SK-MEL-5 (cell line): ENCODE results near the gene WBP1L. TPM values are rescaled to one million over a fixed set of nuclear protein-coding genes. Genes with fewer than 3 reads are reported as not detected.
"Not testable (repeated sequence)": the region's sequence is repeated elsewhere in the genome, so short reads cannot be mapped to it uniquely, and the experiment has no call there.

Experiments used
- DNase-seq: peaks from one replicate; pipeline ENCODE4 v3.0.0-alpha.2; 2016; ENCODE audit warnings: low read depth, low spot score
- in situ Hi-C: cut with HindIII; loops from 2 replicates; pipeline ENCODE4 v1.10.0; 2016; ENCODE audit warnings: low sequenced_read_pairs, high pct_unique_total_duplicates, low pct_unique_long_range_greater_than_20kb
- small RNA-seq, 2 experiments: library from RNA; depleted of rRNA; stranded (forward); fragments of <200 nt; gene quantifications; one replicate each; pipeline ENCODE3, GENCODE V24; 2014
- total RNA-seq: library from RNA; depleted of rRNA; stranded (reverse); fragments of >200 nt; shearing (Covaris generic); gene quantifications from 2 replicates; pipeline ENCODE4 v1.2.3, GENCODE V29; 2014; rRNA removed

The WBP1L gene
- total RNA-seq, 1 experiment from 2014 or later = 12.8 TPM

DNA sequence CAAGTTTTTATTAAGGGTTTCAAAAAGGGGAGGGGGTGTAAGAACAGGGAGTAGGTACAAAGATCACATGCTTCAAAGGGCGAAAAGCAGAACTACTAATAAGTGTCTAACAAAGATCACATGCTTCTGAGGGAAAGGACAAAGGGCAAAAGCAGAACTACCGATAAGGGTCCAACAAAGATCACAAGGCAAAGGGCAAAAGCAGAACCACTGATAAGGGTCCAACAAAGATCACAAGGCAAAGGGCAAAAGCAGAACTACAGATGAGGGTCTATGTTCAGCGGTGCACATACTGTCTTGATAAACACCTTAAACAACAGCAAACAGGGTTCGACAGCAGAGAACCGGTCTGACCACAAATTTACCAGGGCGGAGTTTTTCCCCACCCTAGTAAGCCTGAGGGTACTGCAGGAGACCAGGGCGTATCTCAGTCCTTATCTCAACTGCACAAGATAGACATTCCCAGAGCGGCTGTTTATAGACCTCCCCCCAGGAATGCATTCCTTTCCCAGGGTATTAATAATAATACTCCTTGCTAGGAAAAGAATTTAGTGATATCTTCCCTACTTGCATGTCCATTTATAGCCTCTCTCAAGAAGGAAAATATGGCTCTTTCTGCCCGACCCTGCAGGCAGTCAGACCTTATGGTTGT, 94.7 kb downstream of the WBP1L start:
- DNase-seq = not testable (repeated sequence)

DNA sequence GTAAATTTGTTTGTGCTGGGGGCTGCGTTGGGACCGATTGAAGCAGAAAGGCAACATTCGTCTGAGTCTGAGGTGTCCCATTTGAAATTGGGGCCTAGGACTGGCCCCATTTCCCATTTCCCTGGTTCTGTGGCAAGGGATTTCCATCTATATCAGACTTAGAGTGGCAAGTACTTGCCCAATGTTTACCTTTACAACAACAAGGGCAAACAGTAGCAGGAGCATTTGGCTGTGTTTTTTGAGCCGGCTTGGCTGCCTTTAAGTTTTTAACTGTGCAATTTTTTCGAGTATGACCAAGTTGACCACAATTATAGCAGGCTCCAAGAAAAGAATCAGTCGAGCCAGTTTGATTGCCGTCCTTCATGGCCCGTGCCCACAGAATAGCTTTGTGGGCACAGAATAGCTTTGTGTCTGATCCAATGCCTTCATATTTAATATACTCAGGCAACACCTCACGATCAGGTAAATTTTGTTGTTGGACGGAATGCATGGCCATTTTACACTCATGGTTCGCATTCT, 98.1 kb downstream of the WBP1L start:
- in situ Hi-C loops = no loop called here
- no peak for DNase-seq

More for the DNA sequence above, 94.7 kb downstream of the WBP1L start:
- in situ Hi-C loops = not testable (repeated sequence)

DNA sequence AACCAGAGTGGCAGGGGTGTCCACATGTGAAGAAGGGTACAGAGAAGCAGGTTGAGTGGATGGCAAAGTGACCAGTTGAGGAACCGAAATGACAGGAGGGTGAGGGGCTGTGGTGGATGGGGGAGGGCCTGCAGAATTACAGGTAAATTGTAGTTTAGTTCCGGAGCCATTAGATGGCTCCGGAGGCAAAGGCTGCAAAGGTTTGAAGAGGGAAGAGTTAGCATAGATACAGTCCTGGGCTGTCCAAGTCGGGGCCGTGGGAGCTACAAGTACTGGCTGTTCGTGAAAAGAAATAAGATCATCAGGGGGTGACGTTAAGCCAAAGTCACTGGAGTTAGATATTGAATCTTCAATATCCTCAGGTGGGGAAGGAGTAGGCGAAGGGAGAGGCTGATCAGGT, 99.4 kb downstream of the WBP1L start:
- DNase-seq, in situ Hi-C loops: not testable (repeated sequence)

DNA sequence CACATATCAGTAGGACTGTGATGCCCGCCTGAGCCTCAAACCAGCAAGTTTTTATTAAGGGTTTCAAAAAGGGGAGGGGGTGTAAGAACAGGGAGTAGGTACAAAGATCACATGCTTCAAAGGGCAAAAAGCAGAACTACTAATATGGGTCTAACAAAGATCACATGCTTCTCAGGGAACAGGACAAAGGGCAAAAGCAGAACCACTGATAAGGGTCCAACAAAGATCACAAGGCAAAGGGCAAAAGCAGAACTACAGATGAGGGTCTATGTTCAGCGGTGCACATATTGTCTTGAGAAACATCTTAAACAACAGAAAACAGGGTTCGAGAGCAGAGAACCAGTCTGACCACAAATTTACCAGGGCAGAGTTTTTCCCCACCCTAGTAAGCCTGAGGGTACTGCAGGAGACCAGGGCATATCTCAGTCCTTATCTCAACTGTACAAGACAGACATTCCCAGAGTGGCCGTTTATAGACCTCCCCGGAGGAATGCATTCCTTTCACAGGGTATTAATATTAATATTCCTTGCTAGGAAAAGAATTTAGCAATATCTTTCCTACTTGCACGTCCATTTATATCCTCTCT, 100.5 kb downstream of the WBP1L start:
- DNase-seq, in situ Hi-C loops: not testable (repeated sequence)

DNA sequence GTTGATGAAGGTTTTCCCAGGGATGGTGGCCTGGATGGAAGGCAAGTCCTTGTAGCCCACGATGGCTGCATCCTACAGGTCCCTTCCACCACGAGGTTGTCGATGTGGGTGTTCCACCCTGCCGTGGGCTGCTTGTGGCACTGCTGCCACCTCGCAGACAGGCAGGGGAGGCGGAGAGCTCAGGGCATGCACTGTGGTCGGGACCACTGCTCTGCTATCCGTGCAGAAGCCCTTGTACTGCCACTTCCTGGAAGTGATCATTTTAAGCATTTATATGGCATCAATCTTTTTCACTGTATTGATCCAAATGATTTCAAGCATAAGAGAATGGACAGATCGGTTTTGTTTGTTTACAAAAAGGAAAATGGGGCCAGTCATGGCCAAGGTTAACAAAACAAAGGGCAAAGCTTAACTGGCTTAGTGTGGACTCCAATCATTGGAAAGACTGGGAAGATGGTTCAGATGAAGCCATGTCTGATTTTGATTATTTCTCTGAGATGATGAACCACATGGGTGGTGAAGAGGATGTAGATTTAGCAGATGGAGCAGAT, 101.7 kb downstream of the WBP1L start:
- no peak for DNase-seq
- in situ Hi-C loops = no loop called here

DNA sequence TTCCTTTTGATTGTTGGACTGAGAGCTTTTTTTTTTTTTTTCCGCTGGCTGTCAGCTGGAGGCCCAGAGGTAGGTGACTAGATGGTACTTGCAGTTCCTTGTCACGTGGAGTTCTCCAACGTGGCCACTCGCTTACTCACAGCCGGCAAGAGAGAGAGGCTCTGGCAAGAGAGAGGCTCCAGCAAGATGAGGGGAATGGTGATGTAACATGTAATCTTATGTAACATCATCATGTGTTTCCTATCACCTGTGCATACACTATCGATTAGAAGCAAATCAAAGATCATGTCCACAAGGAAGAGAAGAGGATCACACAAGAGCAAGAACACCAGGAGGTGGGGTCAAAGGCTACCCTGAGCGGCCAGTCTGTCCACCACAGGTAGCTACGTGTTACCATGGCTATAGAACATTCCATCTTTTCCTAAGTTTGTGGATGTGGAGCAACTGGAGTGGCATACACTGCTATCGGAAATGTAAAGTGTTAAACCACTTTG, 106.3 kb downstream of the WBP1L start:
- in situ Hi-C loops = no loop called here
- DNase-seq = no peak

DNA sequence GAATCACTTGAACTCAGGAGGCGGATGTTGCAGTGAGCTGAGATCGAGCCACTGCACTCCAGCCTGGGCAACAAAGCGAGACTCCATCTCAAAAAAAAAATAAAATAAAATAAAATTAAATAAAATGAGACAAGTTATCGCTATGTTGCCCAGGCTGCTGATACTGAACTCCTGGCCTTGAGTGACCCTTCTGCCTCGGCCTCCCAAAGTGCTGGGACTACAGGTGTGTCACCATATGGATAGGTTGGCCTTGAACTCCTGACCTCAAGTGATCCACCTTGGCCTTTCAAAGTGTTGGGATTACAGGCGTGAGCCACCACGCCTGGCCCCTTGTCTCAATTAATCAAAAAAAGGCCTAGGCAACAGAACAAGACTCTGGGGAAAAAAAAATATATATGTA, 109.5 kb downstream of the WBP1L start:
- DNase-seq, in situ Hi-C loops: not testable (repeated sequence)

DNA sequence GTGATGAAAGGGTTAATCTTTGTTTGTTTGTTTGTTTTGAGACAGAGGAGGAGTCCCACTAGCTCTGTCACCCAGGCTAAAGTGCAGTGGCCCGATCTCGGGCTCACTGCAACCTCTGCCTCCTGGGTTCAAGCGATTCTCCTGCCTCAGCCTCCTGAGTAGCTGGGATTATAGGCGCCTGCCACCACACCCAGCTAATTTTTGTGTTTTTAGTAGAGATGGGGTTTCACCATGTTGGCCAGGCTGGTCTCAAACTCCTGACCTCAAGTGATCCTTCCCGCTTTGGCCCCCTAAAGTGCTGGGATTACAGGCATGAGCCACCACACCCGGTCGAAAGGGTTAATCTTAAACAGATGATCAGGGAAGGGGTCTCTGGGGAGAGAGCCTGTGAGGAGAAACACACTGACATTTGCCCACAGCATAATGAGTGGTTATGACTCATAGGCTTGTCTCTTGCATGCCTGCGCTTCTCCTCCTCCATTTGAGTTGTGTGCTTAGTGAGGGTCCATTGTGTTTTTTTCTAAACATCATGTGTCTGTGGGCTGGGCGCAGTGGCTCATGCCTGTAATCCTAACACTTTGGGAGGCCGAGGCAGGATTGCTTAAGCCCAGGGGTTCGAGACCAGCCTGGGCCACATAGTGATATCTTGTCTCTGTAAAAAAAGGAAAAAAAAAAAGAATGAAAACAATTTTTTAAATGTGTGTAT, 112.1 kb downstream of the WBP1L start:
- peak; percentile 99 for DNase-seq
- in situ Hi-C loops = not testable (repeated sequence)

DNA sequence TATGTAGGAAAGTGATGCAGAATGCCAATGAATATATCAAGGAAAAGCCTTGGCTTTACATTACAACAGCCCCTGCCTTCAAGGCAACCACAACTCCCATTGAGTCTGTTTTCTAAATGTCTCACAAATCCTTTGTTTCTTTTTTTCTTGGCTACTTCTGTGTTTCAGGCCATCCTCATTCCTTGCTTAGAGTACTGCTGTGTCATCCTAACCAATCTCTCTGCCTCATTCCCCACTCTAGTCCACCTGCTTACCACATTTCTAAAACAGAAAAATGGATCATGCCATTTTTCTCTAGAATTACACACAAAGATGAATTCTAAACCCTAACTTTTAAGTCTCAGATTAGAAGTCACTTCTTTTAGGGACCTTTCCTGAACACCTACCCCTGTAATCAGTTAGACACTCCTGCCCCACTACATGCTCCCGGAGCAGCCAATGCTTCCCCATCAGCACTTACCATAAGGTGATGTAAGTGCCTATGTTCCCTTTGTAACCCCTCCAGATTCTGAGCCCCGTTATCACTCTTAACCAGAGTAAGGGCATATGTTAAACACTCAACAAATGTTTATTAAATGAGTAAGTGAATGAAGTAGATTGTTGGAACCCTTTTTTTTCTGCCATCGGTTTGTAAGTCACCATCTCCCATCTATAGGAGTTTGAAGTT, 113.1 kb downstream of the WBP1L start:
- DNase-seq = no peak
- in situ Hi-C loops = no loop called here

DNA sequence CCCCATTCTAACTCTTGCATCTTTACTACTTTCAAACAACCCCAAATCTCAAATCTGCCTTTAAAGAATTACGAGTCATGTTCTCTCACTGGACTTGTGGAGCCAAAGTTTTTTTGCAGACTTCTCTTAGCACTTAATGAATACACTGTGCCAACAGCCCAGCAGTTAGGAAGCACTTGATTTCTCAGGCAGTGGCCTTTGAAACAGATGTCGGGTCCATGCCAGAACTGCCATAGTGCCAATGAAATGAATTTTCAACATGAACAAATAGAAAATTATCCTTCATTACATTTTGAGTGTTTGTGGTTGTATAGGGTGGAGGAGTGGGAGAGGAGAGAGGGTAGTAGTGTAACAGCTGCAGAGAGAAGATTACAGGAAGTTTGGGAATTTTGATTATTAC, 116.2 kb downstream of the WBP1L start:
- in situ Hi-C loops = no loop called here
- DNase-seq = no peak

DNA sequence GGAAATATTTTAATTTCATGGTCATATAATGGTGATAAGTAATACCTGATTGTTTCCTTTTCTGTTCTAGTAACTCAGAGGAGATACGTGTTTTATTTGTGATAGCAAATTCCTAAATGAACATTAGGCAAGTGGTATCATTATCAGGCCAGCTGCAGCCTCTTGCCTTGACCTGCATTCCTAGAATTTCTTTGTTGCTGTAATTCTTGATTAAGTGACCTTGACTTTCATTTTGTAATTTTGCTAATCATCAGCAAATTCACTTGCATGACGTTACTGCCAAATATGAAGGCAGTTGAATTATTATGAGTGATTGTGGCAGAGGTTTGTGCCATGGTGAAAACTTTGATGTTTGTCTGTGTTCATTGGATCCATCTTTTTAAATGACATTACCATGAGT, 119.9 kb downstream of the WBP1L start:
- no peak for DNase-seq
- in situ Hi-C loops = no loop called here

DNA sequence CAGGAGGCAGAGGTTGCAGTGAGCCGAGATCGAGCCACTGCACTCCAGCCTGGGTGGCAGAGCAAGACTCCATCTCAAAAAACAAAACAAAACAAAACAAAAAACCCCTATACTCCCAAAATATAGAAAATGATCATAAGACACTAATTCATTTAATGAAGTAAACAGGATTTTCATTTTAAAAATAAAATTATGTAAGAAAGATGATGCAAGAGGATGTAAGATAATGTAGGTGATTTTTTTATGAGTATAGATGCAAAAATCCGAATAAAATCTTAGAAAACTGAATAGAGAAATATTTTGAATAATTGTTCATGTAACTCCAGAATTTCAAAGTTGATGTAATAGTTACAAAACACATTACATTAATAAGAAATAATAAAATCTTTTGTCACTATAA, 121.9 kb downstream of the WBP1L start:
- no peak for DNase-seq
- in situ Hi-C loops = no loop called here

Small RNA genes lying within 50 kb of the gene (small RNA-seq; reads per million reads assigned to genes)
- gene RNU6-1231P = 0 reads per million in 2 experiments

Other genes with a start within 250 kb of the WBP1L start
- 67.1 and 85.6 TPM in 2 replicates for gene ACTR1A, start 241.2 kb upstream of the WBP1L start, total RNA-seq
- gene SUFU, start 240.0 kb upstream of the WBP1L start, total RNA-seq = 1.8 TPM in 2 replicates
- gene TRIM8, start 99.5 kb upstream of the WBP1L start, total RNA-seq = 11.7 and 21.6 TPM in 2 replicates
- gene ARL3, start 29.6 kb upstream of the WBP1L start, total RNA-seq = 2.6 and 2.8 TPM in 2 replicates
- gene SFXN2, start 29.3 kb upstream of the WBP1L start, total RNA-seq = 2.3 and 5.0 TPM in 2 replicates
- gene CYP17A1, start 93.5 kb downstream of the WBP1L start, total RNA-seq = not detected in 2 replicates
- gene BORCS7, start 110.3 kb downstream of the WBP1L start, total RNA-seq = 22.1 and 25.2 TPM in 2 replicates
- 0.13 and 0.21 TPM in 2 replicates for gene AS3MT, start 125.5 kb downstream of the WBP1L start, total RNA-seq
- 6.5 and 7.6 TPM in 2 replicates for gene CNNM2, start 174.3 kb downstream of the WBP1L start, total RNA-seq